ENCODE results near the gene FAM151A. TPM values are rescaled to one million over a fixed set of nuclear protein-coding genes. Genes with fewer than 3 reads are reported as not detected.

The FAM151A gene
- total RNA-seq, 1 donor from 2014 or later, result not detected

DNA sequence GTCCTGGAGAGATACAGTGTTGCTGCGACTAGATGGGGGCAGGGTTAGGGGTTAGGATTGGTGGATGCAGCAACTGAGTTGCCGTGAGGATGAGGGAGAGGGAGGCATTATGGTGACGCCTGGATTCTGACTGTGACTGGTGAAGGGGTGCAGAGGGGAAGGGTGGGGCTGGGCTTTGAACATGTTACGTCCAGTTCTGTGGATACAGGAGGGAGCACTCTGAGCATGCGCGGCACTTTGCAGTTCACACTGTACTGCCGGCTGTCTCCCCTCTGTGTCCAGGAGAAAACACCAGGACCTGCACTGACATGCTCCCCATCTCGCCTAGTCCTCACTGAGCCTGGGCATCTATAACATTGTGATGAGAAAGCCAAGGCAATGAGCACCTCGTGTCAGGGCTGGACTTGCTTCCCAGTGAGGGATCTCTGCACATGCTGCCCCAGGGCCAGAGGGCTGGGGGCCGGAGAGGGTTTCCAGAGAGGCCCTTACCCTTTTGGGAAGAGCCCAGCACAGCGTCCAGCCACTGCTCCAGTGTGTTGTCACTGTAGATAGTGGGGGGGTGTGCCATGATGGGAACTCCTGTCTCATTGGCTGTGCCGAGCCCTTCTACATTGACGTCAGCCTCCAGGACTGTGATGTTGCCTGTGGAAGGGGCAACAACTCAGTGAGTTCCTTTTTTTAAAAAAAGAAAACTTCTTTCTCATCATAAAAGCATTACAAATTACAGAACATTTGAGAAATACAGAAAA lies 7.6 kb downstream of the FAM151A start:
- H3K9me3 Mint-ChIP-seq, result no peaks in the 10 kb centered on the region
- H3K27ac Mint-ChIP-seq, result no peak overlapping the region
- intact Hi-C loops (cut with micrococcal nuclease), result no loop called here
- no peaks in the 10 kb centered on the region for H3K36me3 Mint-ChIP-seq (ENCODE audit: low read depth)
- no peaks in the 10 kb centered on the region for H3K27me3 Mint-ChIP-seq (ENCODE audit: insufficient read depth)
- H3K4me1 Mint-ChIP-seq (ENCODE audit: low read depth), result no peaks in the 10 kb centered on the region
- H3K4me3 Mint-ChIP-seq, result no peak overlapping the region
- no peak for DNase-seq (ENCODE audit: low spot score)

DNA sequence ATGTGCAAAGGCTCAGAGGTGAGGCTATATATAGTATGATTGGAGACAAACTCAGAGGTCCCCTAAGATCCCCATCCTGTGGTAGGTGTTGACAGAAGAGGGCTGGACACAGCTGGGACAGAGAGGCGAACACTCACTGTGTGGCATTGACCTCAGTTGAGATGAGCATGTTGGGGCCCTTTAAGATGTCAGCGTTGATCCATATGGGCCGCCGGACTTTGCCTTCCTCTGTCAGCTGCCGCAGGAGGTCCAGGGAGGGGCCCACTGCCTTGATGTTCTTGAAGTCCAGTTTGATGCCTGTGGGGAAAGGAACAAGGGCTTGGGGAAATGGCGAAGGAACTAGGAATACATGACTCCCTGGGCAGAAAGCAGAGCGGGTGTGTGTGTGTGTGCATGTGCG lies 8.8 kb downstream of the FAM151A start:
- H3K27ac Mint-ChIP-seq, result no peak overlapping the region
- H3K4me3 Mint-ChIP-seq, result no peak overlapping the region
- no peaks in the 10 kb centered on the region for H3K36me3 Mint-ChIP-seq (ENCODE audit: low read depth)
- H3K27me3 Mint-ChIP-seq (ENCODE audit: insufficient read depth), result no peaks in the 10 kb centered on the region
- DNase-seq (ENCODE audit: low spot score), result no peak
- H3K9me3 Mint-ChIP-seq, result no peaks in the 10 kb centered on the region
- intact Hi-C loops (cut with micrococcal nuclease), result no loop called here
- H3K4me1 Mint-ChIP-seq (ENCODE audit: low read depth), result no peaks in the 10 kb centered on the region

DNA sequence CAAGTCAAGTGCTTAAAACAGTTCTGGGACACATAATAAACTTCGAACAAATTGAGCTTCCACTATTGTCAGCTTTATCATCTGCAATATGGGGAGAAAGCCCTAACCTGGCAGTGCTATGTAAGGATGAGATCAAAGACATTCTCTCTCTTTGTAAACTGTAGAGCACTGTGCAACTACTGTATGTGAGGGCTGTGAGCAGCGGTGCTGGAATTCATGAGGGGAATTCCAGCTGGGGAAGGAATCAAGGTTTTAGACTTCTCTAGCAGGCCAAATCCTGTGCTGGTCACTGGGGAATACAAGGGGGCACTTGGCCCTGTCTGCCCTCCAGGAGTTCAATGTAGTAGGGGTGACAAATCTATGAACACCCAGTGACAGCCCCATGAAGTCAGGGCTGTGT lies 9.3 kb downstream of the FAM151A start:
- Mint-ChIP-seq H3K9me3 (no peaks in the 10 kb centered on the region), H3K4me1 (ENCODE audit: low read depth) (no peaks in the 10 kb centered on the region), H3K36me3 (ENCODE audit: low read depth) (no peaks in the 10 kb centered on the region), H3K4me3 (no peak overlapping the region), H3K27ac (no peak overlapping the region), H3K27me3 (ENCODE audit: insufficient read depth) (no peaks in the 10 kb centered on the region)
- DNase-seq (ENCODE audit: low spot score), result no peak
- intact Hi-C loops (cut with micrococcal nuclease), result no loop called here

DNA sequence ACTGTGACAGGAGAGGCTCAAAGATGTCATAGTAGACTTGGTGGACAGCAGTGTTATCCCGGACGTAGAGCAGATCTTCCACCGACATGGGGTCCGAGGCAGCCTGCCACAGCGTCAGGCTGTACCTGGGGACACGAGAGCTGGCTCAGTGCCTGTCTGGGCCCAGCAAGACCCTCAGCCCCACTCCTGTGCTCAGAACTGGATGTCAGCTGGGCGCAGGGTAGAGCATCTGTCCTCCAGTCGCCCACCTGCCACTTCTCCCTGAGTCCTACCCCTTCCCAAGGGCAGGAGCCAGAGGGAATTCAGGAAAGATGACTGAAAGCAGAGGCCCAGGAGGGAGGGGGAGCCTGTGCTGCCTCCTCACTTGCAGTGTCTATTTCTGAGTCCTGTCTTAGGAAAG lies 11.7 kb downstream of the FAM151A start:
- no peaks in the 10 kb centered on the region for H3K4me1 Mint-ChIP-seq (ENCODE audit: low read depth)
- H3K27me3 Mint-ChIP-seq (ENCODE audit: insufficient read depth), result no peaks in the 10 kb centered on the region
- H3K27ac Mint-ChIP-seq, result no peak overlapping the region
- no peaks in the 10 kb centered on the region for H3K36me3 Mint-ChIP-seq (ENCODE audit: low read depth)
- H3K9me3 Mint-ChIP-seq, result no peaks in the 10 kb centered on the region
- intact Hi-C loops (cut with micrococcal nuclease), result no loop called here
- no peak for DNase-seq (ENCODE audit: low spot score)
- H3K4me3 Mint-ChIP-seq, result no peak overlapping the region

DNA sequence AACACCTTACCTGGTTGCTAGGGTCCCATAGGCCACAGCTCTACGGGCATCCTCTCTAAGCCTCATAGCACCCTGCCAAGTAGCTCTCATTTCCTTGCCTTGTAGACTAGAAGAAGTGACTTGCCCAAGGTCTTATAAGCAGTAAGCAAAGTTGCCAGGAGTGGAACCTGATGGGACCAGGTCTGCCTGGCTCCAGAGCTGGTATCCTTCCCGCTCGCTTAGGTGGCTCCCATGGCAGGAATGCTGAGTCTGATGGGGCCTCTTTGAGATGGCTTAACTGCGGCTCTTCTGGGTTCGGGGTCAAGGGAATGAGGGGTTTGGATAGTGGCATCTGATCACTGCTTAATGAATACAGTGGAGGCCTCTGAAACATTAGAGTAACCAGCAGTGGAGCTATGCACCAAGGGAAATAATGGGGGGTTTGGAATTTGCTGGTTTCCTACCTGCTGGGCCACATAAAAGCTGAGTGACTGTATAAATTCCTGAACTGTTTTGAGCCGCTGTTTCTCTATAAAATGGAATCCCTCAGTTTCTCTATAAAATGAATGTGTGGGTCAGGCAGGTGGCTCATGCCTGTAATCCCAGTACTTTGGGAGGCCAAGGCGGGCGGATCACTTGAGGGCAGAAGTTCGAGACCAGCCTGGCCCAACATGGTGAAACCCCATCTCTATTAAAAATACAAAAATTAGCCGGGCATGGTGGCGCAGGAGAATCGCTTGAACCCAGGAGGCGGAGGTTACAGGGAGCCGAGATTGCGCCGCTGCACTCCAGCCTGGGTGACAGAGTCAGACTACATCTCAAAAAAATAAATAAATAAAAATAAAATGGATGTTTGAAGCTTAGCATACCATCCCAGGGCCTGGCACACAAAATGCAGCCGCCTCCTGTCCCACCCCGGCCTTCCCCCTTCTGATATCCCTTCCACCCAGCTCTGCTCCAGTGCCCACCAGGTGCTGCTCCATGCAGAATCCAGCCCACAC lies 12.4 kb downstream of the FAM151A start:
- Mint-ChIP-seq H3K4me1 (ENCODE audit: low read depth) (no peaks in the 10 kb centered on the region), H3K9me3 (no peaks in the 10 kb centered on the region), H3K27me3 (ENCODE audit: insufficient read depth) (no peaks in the 10 kb centered on the region), H3K27ac (no peak overlapping the region), H3K36me3 (ENCODE audit: low read depth) (no peaks in the 10 kb centered on the region), H3K4me3 (no peak overlapping the region)
- no peak for DNase-seq (ENCODE audit: low spot score)
- intact Hi-C loops (cut with micrococcal nuclease), result no loop called here

DNA sequence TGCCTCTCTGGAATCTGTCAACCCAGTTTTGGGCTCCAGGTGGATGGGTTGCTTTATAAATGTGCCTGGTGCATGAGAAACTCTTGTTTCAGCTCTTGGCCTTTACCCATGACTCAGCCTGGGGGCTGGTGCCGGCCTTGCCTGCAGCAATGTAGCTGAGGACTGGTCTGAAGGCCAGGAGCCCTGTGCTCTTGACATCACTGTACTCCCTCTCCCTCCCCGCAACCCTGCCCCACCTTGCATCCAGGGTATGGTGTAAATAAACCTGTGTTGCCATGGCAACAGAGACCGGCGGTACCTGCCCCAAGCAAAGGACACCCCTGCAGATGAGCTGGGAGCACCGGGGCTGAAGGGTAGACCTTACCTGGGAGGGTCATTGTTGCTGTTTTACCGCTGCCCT lies 13.3 kb downstream of the FAM151A start:
- Mint-ChIP-seq H3K4me3 (no peak overlapping the region), H3K27ac (no peak overlapping the region), H3K27me3 (ENCODE audit: insufficient read depth) (no peaks in the 10 kb centered on the region), H3K36me3 (ENCODE audit: low read depth) (no peaks in the 10 kb centered on the region), H3K9me3 (no peaks in the 10 kb centered on the region), H3K4me1 (ENCODE audit: low read depth) (no peaks in the 10 kb centered on the region)
- intact Hi-C loops (cut with micrococcal nuclease), result no loop called here
- DNase-seq (ENCODE audit: low spot score), result no peak

DNA sequence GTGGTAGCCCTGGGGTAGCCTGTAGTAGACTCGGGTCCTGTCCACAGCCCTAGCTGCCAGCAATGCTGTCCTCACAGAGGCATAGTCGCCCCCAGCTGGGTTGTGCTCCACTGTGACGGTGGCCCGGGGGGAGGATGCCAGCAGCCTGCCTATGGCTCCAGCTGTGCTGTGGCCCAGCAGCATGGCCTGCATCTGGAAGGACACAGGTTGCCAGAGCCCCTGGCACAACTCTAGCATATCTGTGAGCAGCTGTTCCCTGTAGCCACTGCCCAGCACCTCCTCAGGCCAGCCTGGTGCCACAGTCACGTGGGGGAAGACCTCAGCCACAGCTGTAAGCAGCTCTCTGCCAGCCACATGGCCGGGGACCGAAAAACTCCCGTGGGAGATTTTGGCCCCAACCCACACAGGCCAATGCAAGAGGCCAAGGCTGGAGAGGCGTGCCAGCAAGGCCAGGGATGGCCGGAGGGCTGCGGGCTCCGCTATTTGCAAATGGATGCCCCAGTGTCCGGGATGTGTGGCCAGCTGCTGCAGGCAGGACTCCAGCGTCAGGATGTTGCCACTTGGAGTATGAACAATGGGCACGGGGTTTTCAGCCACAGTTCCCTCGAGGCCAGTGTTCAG lies 13.9 kb downstream of the FAM151A start:
- intact Hi-C loops (cut with micrococcal nuclease), result no loop called here
- DNase-seq (ENCODE audit: low spot score), result no peak
- H3K4me1 Mint-ChIP-seq (ENCODE audit: low read depth), result peaks cover 4% of the 10 kb centered on the region
- no peaks in the 10 kb centered on the region for H3K27me3 Mint-ChIP-seq (ENCODE audit: insufficient read depth)
- no peaks in the 10 kb centered on the region for H3K36me3 Mint-ChIP-seq (ENCODE audit: low read depth)
- H3K9me3 Mint-ChIP-seq, result no peaks in the 10 kb centered on the region
- H3K27ac Mint-ChIP-seq, result no peak overlapping the region
- no peak overlapping the region for H3K4me3 Mint-ChIP-seq

DNA sequence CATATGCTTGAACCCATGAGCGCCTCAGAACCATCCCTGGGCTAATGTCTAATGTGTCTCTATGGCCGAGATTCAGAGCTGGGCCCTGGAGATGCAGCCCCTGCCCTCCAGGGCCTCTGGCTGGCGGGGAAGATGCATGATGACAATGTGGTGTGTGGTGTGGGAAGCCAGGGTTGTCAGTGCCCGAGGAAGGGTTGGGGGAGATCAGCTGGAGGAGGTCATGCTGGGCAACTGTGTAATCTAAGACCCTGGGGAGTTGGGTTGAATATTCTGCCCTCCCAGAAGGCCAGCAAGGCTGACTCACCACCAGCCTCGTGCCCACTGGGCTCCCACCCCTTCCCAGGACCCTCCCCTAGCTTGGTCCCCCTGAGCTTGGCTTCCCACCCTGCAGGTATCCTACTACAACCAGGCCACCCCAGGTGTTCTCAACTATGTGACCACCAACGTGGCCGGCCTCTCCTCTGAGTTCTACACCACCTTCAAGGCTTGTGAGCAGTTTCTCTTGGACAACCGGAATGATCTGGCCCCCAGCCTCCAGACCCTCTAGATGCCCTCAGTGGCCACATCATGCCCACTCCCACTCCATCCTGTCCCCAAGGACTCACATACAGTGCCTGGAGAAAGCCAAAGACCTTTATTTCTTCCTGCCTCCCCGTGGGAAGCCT lies 14.6 kb downstream of the FAM151A start:
- Mint-ChIP-seq H3K4me3 (no peak overlapping the region), H3K27ac (no peak overlapping the region), H3K4me1 (ENCODE audit: low read depth) (peaks cover 5% of the 10 kb centered on the region), H3K9me3 (no peaks in the 10 kb centered on the region), H3K27me3 (ENCODE audit: insufficient read depth) (no peaks in the 10 kb centered on the region), H3K36me3 (ENCODE audit: low read depth) (no peaks in the 10 kb centered on the region)
- intact Hi-C loops (cut with micrococcal nuclease), result no loop called here
- no peak for DNase-seq (ENCODE audit: low spot score)

DNA sequence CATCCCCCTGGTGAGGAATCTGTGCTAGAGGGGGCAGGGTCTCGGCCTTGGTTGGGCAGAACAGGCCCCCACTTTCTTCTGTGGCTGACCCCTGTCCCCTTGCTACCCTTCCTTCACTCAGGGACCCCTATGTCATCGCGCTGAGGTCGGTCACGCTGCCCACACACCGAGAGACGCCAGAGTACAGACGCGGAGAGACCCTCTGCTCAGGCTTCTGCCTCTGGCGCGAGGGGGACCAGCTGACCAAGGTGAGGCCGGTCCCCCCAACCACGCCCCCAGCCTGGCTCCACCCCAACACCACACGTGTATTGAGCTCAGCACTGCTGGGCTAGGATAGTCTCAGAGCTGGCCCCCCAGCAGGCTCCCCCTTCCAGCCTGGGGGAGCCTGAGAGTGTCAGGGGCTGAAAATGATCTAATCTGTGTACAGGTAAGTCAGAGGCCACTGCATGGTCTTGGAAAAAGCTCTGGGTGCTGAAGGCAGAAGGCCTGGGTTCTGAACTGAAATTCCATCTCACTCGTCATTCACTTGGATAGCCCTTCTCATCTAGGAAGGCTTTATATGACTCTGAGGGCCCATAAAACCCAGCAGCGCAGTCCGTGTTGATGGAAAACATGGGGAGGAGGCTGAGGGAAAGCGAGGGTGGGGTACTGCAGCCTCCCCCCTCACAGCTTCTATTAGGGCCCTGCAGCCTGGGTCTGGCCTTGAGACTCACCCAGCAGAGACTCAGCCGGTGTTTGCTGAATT lies 15.3 kb downstream of the FAM151A start:
- H3K36me3 Mint-ChIP-seq (ENCODE audit: low read depth), result no peaks in the 10 kb centered on the region
- H3K4me3 Mint-ChIP-seq, result no peak overlapping the region
- no peaks in the 10 kb centered on the region for H3K27me3 Mint-ChIP-seq (ENCODE audit: insufficient read depth)
- intact Hi-C loops (cut with micrococcal nuclease), result no loop called here
- H3K27ac Mint-ChIP-seq, result no peak overlapping the region
- peaks cover 5% of the 10 kb centered on the region for H3K4me1 Mint-ChIP-seq (ENCODE audit: low read depth)
- H3K9me3 Mint-ChIP-seq, result no peaks in the 10 kb centered on the region
- DNase-seq (ENCODE audit: low spot score), result no peak

DNA sequence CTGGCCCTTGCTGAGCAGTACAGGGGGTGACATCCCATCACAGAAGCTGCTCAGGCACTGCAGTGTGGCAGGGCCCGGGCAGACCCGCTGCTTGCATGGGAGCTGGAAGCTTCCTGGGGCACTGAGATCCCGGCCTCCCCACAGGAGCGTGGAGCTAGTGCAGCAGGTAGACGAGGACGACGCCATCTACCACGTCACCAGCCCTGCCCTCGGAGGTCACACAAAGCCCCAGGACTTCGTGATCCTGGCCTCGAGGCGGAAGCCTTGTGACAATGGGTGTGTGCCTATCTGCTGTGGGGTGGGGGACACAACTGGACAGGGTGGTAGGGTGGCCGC lies 16.4 kb downstream of the FAM151A start:
- intact Hi-C loops (cut with micrococcal nuclease), result no loop called here
- no peak overlapping the region for H3K4me3 Mint-ChIP-seq
- H3K4me1 Mint-ChIP-seq (ENCODE audit: low read depth), result peaks cover 5% of the 10 kb centered on the region
- no peaks in the 10 kb centered on the region for H3K9me3 Mint-ChIP-seq
- DNase-seq (ENCODE audit: low spot score), result no peak
- H3K27ac Mint-ChIP-seq, result no peak overlapping the region
- H3K27me3 Mint-ChIP-seq (ENCODE audit: insufficient read depth), result no peaks in the 10 kb centered on the region
- no peaks in the 10 kb centered on the region for H3K36me3 Mint-ChIP-seq (ENCODE audit: low read depth)

DNA sequence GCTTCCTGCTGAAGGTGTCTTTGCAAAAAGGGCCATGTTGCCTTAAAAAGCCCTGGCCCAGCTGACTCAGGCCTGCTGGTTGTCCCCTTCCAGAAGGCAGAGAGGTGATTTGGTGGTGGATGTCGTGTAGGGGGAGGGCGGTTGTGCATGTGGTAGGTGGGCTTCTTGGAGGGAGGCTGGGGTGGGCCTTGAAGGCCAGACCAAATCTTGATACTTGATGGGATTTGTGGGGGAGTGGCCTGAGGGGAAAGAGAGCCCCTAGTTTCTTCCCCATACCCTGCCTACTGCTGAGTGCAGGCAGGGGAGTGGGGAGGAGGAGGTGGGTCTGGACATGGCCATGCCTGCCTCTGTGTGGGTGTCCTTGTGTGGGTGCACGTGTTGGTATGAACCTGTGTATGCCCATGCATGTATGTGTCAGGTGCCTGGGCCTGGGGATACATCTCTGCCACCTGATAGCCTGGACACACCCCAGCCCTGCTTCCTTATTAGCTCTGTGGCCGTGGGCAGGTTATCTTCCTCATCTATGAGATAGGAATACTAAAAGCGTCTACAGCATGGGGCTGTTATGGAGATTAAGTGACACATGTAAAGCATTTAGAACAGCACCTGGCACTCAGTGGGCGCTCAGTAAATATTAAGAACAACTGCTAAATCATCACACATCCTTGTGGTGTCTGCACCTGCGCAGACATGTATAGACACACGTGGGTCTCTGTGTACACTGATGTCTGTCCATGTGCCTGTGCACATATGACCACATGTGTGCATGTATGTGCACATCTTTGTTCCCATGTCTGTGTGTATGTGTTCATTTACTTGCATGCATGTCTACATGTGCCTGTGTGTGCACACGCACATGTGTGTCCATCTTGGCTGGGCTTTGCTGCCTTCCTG lies 17.0 kb downstream of the FAM151A start:
- H3K4me1 Mint-ChIP-seq (ENCODE audit: low read depth), result peaks cover 5% of the 10 kb centered on the region
- H3K4me3 Mint-ChIP-seq, result no peak overlapping the region
- H3K9me3 Mint-ChIP-seq, result no peaks in the 10 kb centered on the region
- intact Hi-C loops (cut with micrococcal nuclease), result no loop called here
- no peak overlapping the region for H3K27ac Mint-ChIP-seq
- H3K27me3 Mint-ChIP-seq (ENCODE audit: insufficient read depth), result no peaks in the 10 kb centered on the region
- H3K36me3 Mint-ChIP-seq (ENCODE audit: low read depth), result no peaks in the 10 kb centered on the region
- no peak for DNase-seq (ENCODE audit: low spot score)

All from activated T-helper 1 cell treated with anti-CD3 and anti-CD28 coated beads, Interleukin-12 subunit alpha, Interleukin-12 subunit beta, Interleukin-2, Interleukin-4 antibody, amounts not matched to agents 30 ng/mL and 10 ng/mL and 1 ng/mL, durations not matched to agents 14 hours and 24 hours and 36 hours (primary cell).